SK-N-SH (cell line): Measurements from ENCODE around the gene RNF13. TPM values are rescaled to one million over a fixed set of nuclear protein-coding genes. Genes with fewer than 3 reads are reported as not detected.

Experiments
- CTCF ChIA-PET: fragments of 300-600, 350-600 bp; formaldehyde crosslinking; extraction: SDS; loops from one replicate; lab custom pipeline; 2021; lab: Yijun Ruan, JAX
- POLR2A ChIA-PET: fragments of 350-600 bp; sonication (Branson Sonifier 250); formaldehyde crosslinking; extraction: SDS; loops from one replicate; lab custom pipeline; 2020; ENCODE audit warnings: antibody characterized with exemption, inconsistent platforms; lab: Yijun Ruan, JAX
- DNase-seq: peaks from one replicate; pipeline ENCODE4 v3.0.0; 2012
- H2AFZ ChIP-seq: fragments of 200-600 bp; sonication (generic); 2 replicates; pipeline ENCODE4 v1.8.1; 2016; ENCODE audit warnings: antibody characterized with exemption, mild to moderate bottlenecking, low read depth
- H3F3A ChIP-seq: fragments of 200-600 bp; sonication (generic); replicated peaks from 2 replicates; pipeline ENCODE3; 2016; ENCODE audit warnings: antibody characterized with exemption, mild to moderate bottlenecking; ENCODE audit not compliant: insufficient read depth
- H3K27ac ChIP-seq, 2 experiments: fragments of 200-500 bp in 1 of 2; fragments of 200-600 bp in 1 of 2; sonication (Bioruptor generic) in 1 of 2; sonication (generic), shearing (Covaris generic) in 1 of 2; 2 replicates each; pipeline versions ENCODE4 v1.5.1 to v1.6.1; 2014 to 2016; ENCODE audit warnings: low read depth in 2 of 2, inconsistent platforms in 1 of 2, low read length in 1 of 2, mild to moderate bottlenecking in 1 of 2, mixed read lengths in 1 of 2
- H3K27me3 ChIP-seq: fragments of 200-600 bp; sonication (generic), shearing (Covaris generic); 2 replicates; pipeline ENCODE4 v1.6.1; 2016; ENCODE audit warnings: mixed run types; ENCODE audit not compliant: insufficient read depth
- H3K36me3 ChIP-seq, 2 experiments: fragments of 200-500 bp in 1 of 2; fragments of 200-600 bp in 1 of 2; sonication (Bioruptor generic) in 1 of 2; sonication (generic) in 1 of 2; replicated peaks in 1 of 2; 2 replicates each; pipeline versions ENCODE3 to v1.5.1; 2014 to 2016; ENCODE audit warnings: low read length in 1 of 2, mild to moderate bottlenecking in 1 of 2; ENCODE audit not compliant: insufficient read depth in 2 of 2, control insufficient read depth in 1 of 2
- H3K4me1 ChIP-seq, 2 experiments: fragments of 200-500 bp in 1 of 2; fragments of 200-600 bp in 1 of 2; sonication (Bioruptor generic) in 1 of 2; sonication (generic), shearing (Covaris generic) in 1 of 2; 2 replicates each; pipeline versions ENCODE4 v1.5.1 to v1.6.1; 2014 to 2016; ENCODE audit warnings: low read depth in 1 of 2, low read length in 1 of 2, mixed run types in 1 of 2; ENCODE audit not compliant: insufficient read depth in 2 of 2, control insufficient read depth in 1 of 2
- H3K4me2 ChIP-seq: fragments of 200-600 bp; sonication (generic), shearing (Covaris generic); 2 replicates; pipeline ENCODE4 v1.6.1; 2017; ENCODE audit warnings: mixed run types
- H3K4me3 ChIP-seq, 2 experiments: fragments of 200-500 bp in 1 of 2; fragments of 200-600 bp in 1 of 2; sonication (Bioruptor generic) in 1 of 2; sonication (generic), shearing (Covaris generic) in 1 of 2; 2 replicates each; pipeline versions ENCODE4 v1.5.1 to v1.8.1; 2014 to 2016; ENCODE audit warnings: low read depth in 2 of 2, inconsistent platforms in 1 of 2, low read length in 1 of 2, mild to moderate bottlenecking in 1 of 2, mixed read lengths in 1 of 2, moderate library complexity in 1 of 2
- H3K79me2 ChIP-seq: fragments of 200-600 bp; sonication (generic); 2 replicates; pipeline ENCODE4 v1.8.1; 2017; ENCODE audit warnings: mild to moderate bottlenecking; ENCODE audit not compliant: insufficient read depth
- H3K9ac ChIP-seq: fragments of 200-600 bp; sonication (generic); 2 replicates; pipeline ENCODE4 v1.6.1; 2017; ENCODE audit warnings: mixed run types
- H3K9me2 ChIP-seq: fragments of 200-600 bp; sonication (generic); 2 replicates; pipeline ENCODE4 v1.6.1; 2017; ENCODE audit warnings: mixed run types
- H3K9me3 ChIP-seq: fragments of 200-600 bp; sonication (generic); 2 replicates; pipeline ENCODE4 v1.6.1; 2017; ENCODE audit warnings: mixed run types, mild to moderate bottlenecking, moderate library complexity
- H4K20me1 ChIP-seq: fragments of 200-600 bp; sonication (generic); 2 replicates; pipeline ENCODE4 v1.6.1; 2017; ENCODE audit warnings: mild to moderate bottlenecking, mixed run types; ENCODE audit not compliant: insufficient read depth
- EZH2phosphoT487 ChIP-seq: fragments of 200-600 bp; sonication (generic); IDR thresholded peaks from 2 replicates; pipeline ENCODE4 v1.6.1; 2017; ENCODE audit warnings: low read depth, mixed run types, mild to moderate bottlenecking, antibody characterized with exemption, moderate library complexity, borderline replicate concordance
- FOSL2 ChIP-seq: IDR thresholded peaks from 2 replicates; pipeline ENCODE4 v1.4.0; 2012; ENCODE audit warnings: low read depth, mild to moderate bottlenecking, moderate library complexity, borderline replicate concordance
- FOXJ3 ChIP-seq: sonication (generic); formaldehyde crosslinking; IDR thresholded peaks from 2 replicates; pipeline ENCODE4 v1.5.1; 2020; ENCODE audit warnings: mild to moderate bottlenecking, missing genetic modification reagents
- GATA2 ChIP-seq: sonication (generic); formaldehyde crosslinking; IDR thresholded peaks from 2 replicates; pipeline ENCODE4 v1.5.0; 2020; ENCODE audit warnings: mild to moderate bottlenecking, missing genetic modification reagents
- IRF3 ChIP-seq: fragments of 150-350 bp; IDR thresholded peaks from 2 replicates; pipeline ENCODE4 v1.6.1; 2016; ENCODE audit warnings: mild to moderate bottlenecking, low read depth, low read length
- JUND ChIP-seq: IDR thresholded peaks from 2 replicates; pipeline ENCODE4 v1.4.0; 2012
- MEF2A ChIP-seq: IDR thresholded peaks from 2 replicates; pipeline ENCODE4 v1.4.0; 2012; ENCODE audit warnings: low read depth, borderline replicate concordance
- MXI1 ChIP-seq: IDR thresholded peaks from 2 replicates; pipeline ENCODE4 v1.6.1; 2012; ENCODE audit warnings: mild to moderate bottlenecking, low read depth, low read length, improper control_type of control experiment
- NFIC ChIP-seq: IDR thresholded peaks from 2 replicates; pipeline ENCODE4 v1.4.0; 2012; ENCODE audit warnings: borderline replicate concordance
- NRF1 ChIP-seq: IDR thresholded peaks from 2 replicates; pipeline ENCODE4 v1.6.1; 2012; ENCODE audit warnings: low read depth, mild to moderate bottlenecking, low read length
- RAD21 ChIP-seq: IDR thresholded peaks from 2 replicates; pipeline ENCODE4 v1.6.1; 2012; ENCODE audit warnings: mild to moderate bottlenecking, low read length
- REST ChIP-seq: IDR thresholded peaks from 2 replicates; pipeline ENCODE4 v1.6.1; 2012; ENCODE audit warnings: mild to moderate bottlenecking, low read depth, low read length, moderate library complexity
- SIN3A ChIP-seq: IDR thresholded peaks from 2 replicates; pipeline ENCODE4 v1.6.1; 2012; ENCODE audit warnings: low read depth, mild to moderate bottlenecking, low read length, moderate library complexity, borderline replicate concordance
- SMC3 ChIP-seq: IDR thresholded peaks from 2 replicates; pipeline ENCODE4 v1.6.1; 2012; ENCODE audit warnings: low read depth, low read length, improper control_type of control experiment
- TEAD4 ChIP-seq: IDR thresholded peaks from 2 replicates; pipeline ENCODE4 v1.4.0; 2012; ENCODE audit warnings: mild to moderate bottlenecking, borderline replicate concordance; ENCODE audit not compliant: insufficient read depth
- WGBS: methylation state at CpG from one replicate; pipeline ENCODE4 v1.1.6; 2017; ENCODE audit warnings: low lambda C conversion rate; 5-methylcytosine and 5-hydroxymethylcytosine counted together
- polyA plus RNA-seq, 3 experiments: library from polyadenylated mRNA; depleted of rRNA; stranded (reverse); fragments of >200 nt; gene quantifications; 2 replicates each; pipeline ENCODE4 v1.2.3, GENCODE V29; 2012
- TF ChIP-seq, protein P1 (sequence below): fragments of 200-600 bp; sonication (generic); IDR thresholded peaks from 2 replicates; pipeline ENCODE4 v1.6.1; 2017; ENCODE audit warnings: antibody characterized with exemption, mild to moderate bottlenecking, moderate library complexity

Gene RNF13
- polyA plus RNA-seq, 1 of the 3 experiments (the other 2 are of a cell fraction), result 14.9 TPM

DNA sequence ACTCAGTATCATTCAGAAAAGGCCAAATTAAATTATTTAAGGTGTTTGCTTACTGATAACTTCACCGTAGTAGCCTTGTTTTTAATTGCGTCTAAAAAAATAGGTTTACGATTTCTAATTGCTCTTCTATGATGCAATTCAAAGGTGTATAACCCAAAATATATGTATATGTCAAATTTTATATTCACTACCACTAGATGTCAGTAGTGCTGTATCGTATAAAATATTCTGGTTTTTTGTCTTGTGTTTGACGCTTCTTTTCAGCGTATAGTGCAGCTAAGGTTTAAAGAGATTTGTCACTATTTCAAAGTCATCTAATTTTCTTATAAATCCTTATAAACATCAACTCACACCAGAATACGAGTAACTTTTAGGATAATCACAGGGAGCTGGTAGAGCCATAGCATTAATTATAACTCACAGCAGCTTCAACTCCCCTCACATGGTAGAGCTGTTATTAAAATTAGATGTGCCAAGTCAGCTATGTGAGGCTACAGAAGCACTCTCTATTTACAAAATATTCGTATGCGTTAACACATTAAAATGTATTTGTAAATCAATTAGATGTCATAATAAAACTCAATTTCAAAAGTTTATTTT lies 154.2 kb downstream of the RNF13 start:
- Histone ChIP-seq H4K20me1 (peaks cover 56% of the 10 kb centered on the region), H3F3A (peaks cover 19% of the 10 kb centered on the region), H3K27me3 (no peaks in the 10 kb centered on the region), H3K27ac (peak overlapping the region; percentile 94 to 98), H3K4me1 (peaks cover 8 to 21% of the 10 kb centered on the region in 2 experiments; a peak in 3 of 4 replicates), H3K9ac (peak overlapping the region; percentile 96; the same call in 1 of the 2 replicates), H3K4me2 (peak overlapping the region; percentile 80), H3K79me2 (peaks cover 97% of the 10 kb centered on the region), H3K9me3 (no peaks in the 10 kb centered on the region), H3K9me2 (no peaks in the 10 kb centered on the region), H3K4me3 (peak overlapping the region; percentile 76 to 93), H3K36me3 (peaks cover 58 to 59% of the 10 kb centered on the region in 2 experiments), H2AFZ (no peak overlapping the region)
- TF ChIP-seq SMC3 (peak; percentile 51), MEF2A (no peak), IRF3 (no peak), RAD21 (peak; percentile 74), MXI1 (0 out of 2 replicates have a peak, but pooled peaks have one; percentile 31)
- TF ChIP-seq, protein P1, sequence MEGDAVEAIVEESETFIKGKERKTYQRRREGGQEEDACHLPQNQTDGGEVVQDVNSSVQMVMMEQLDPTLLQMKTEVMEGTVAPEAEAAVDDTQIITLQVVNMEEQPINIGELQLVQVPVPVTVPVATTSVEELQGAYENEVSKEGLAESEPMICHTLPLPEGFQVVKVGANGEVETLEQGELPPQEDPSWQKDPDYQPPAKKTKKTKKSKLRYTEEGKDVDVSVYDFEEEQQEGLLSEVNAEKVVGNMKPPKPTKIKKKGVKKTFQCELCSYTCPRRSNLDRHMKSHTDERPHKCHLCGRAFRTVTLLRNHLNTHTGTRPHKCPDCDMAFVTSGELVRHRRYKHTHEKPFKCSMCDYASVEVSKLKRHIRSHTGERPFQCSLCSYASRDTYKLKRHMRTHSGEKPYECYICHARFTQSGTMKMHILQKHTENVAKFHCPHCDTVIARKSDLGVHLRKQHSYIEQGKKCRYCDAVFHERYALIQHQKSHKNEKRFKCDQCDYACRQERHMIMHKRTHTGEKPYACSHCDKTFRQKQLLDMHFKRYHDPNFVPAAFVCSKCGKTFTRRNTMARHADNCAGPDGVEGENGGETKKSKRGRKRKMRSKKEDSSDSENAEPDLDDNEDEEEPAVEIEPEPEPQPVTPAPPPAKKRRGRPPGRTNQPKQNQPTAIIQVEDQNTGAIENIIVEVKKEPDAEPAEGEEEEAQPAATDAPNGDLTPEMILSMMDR, result peak; percentile 76
- WGBS, result 1% methylated on average over 9 of the region's 9 CpGs
- CTCF ChIA-PET, result interaction anchor here (0.7 to 11.5 kb wide), 25 partner anchors 9 to 295 kb away, joined by 3 to 134 read pairs (median 5); no protein-coding TSS in a partner anchor
- POLR2A ChIA-PET, result no interaction called here
- no peak for DNase-seq

- H3K36me3 ChIP-seq, result peaks cover 49 to 50% of the 10 kb centered on the region in 2 experiments
- no peak overlapping the region for H2AFZ ChIP-seq
- ChIA-PET CTCF (interaction anchor here (0.6 to 11.5 kb wide), 10 partner anchors 10 to 294 kb away, joined by 3 to 134 read pairs (median 12); no protein-coding TSS in a partner anchor), POLR2A (no interaction called here)
- 14% methylated on average over 8 of the region's 8 CpGs for WGBS
- H3K27me3 ChIP-seq, result no peaks in the 10 kb centered on the region
- peaks cover 19% of the 10 kb centered on the region for H3F3A ChIP-seq
- H3K9ac ChIP-seq, result peak overlapping the region; percentile 96
- H3K9me3 ChIP-seq, result no peaks in the 10 kb centered on the region
- peaks cover 8 to 21% of the 10 kb centered on the region in 2 experiments; a peak in 3 of 4 replicates for H3K4me1 ChIP-seq
- H3K27ac ChIP-seq, result peak overlapping the region; percentile 94 to 98
- peaks cover 97% of the 10 kb centered on the region for H3K79me2 ChIP-seq
- H3K4me3 ChIP-seq, result peak overlapping the region; percentile 76 to 93
- peak overlapping the region; percentile 80 for H3K4me2 ChIP-seq
- peaks cover 51% of the 10 kb centered on the region for H4K20me1 ChIP-seq
- no peak for DNase-seq
- H3K9me2 ChIP-seq, result no peaks in the 10 kb centered on the region
- no peak for TF ChIP-seq GATA2 (CRISPR knock-in tag)
- TF ChIP-seq EZH2phosphoT487, result no peak
- TF ChIP-seq FOXJ3 (CRISPR knock-in tag), result no peak
- TF ChIP-seq, protein P1, result no peak
- TF ChIP-seq FOSL2, result no peak
- no peak for TF ChIP-seq NFIC
- no peak for TF ChIP-seq SMC3
- TF ChIP-seq REST, result no peak
- no peak for TF ChIP-seq NRF1
- no peak for TF ChIP-seq TEAD4
- TF ChIP-seq JUND, result no peak
- TF ChIP-seq SIN3A, result peak; percentile 65; the same call in 1 of the 2 replicates
Measured at GRCh38 chr3:149968216-149968615, 155.2 kb downstream of the RNF13 start.
